Endometrium (tissue), 2 donors: ENCODE measurements around the gene DIP2B.

Source experiments
- FAIRE-seq: peaks from 2 replicates; lab custom pipeline; 2012; peaks lifted over from hg19 to GRCh38; lab: Jason Lieb, UNC
- donor health status: control.
- donor health status: control.

Gene DIP2B

DNA sequence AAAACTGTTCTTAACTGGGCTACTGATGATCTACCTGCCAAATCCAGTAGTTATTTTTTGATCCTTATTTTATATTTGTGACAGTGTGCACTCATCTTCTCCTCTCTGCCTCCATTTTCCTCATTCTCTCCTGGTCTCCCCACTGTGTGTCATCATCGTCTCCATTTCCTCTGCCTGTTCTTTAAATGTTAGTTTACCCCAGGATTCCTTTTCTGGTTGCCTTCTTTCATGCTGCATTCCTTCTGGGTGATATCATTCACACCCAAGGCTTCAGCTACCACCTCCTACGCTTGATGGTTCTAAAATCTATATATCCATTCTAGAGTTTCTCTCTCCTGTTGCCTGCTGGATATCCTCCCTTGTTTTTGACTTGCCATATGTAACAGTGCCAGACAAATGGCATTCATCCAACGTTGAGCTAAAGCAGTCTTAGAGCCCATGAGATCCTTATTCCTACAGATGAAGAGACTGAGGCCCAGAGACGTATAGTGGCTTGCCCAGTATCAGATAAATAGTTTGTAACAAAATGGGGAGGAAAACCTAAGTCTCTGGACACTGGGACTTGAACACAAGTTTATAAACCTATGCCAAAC, 109.5 kb downstream of the DIP2B start:
- no peak for FAIRE-seq

DNA sequence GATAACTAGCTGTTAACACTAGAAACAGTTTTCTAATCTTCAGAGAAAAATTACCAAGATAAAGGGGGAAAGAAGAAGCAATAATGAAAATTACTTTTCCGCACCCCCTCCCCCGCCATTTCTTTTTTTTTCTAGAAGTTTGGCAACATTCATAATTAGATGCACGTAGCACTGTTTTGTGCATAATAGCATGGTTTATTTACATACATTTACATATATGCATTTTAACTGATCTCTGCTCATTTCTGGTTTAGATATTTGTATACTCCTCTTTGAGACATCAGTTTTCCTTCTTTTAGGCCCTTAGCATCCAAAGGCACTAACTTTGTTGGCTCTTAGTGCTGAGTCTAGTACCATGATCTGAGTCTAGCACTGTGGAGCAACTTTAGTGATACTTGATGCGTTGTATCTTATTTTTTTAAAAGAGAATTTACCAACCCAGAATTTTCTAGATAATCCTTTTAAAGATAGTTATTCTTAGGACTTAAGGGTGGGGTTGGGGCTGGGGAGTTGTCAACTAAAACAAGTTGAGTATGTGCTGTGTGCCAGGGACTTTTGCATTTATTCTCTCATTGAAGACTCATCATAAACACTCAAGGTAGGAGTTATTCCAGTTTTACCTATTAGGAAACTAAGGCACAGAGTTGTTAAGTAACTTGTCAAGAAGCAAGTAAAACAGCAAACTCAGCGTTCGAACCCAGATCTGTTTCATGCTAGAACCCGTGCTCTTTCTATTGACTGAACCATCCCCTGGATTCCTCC, 110.5 kb downstream of the DIP2B start:
- no peak for FAIRE-seq

DNA sequence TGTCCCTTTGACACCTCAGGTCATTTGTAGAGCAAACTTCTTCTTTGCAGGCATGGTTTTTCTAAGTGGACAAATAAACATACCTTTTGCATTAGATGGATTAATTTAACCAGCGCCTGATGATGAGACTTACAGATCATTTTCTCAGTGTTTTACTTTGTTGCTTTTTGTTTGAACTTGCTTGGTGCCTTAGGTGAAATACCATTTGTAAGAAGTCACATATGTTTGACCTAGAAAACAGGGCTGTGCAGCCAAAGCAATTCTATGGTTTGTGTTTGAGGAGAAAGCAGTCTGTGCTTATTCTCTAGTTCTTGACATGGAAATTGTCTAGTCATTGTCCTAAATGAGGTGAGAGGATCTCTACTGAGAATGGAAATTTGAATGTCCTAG, 111.1 kb downstream of the DIP2B start:
- FAIRE-seq, result no peak

DNA sequence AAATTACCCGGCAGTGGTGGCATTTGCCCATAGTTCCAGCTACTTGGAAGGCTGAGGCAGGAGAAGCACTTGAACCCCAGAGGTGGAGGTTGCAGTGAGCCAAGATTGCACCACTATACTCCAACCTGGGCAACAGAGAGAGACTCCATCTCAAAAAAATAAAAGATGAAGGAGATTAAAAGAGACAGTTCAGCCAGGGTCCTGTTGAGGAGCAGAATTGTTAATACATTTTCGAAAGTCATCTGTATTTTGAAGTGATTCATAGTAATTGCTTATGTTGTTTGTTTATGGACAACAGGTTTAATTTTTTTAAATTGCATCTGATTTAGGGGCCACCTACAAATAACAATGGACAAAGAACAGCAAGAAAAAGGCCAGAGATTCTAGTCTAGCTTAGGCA, 112.9 kb downstream of the DIP2B start:
- no peak for FAIRE-seq

DNA sequence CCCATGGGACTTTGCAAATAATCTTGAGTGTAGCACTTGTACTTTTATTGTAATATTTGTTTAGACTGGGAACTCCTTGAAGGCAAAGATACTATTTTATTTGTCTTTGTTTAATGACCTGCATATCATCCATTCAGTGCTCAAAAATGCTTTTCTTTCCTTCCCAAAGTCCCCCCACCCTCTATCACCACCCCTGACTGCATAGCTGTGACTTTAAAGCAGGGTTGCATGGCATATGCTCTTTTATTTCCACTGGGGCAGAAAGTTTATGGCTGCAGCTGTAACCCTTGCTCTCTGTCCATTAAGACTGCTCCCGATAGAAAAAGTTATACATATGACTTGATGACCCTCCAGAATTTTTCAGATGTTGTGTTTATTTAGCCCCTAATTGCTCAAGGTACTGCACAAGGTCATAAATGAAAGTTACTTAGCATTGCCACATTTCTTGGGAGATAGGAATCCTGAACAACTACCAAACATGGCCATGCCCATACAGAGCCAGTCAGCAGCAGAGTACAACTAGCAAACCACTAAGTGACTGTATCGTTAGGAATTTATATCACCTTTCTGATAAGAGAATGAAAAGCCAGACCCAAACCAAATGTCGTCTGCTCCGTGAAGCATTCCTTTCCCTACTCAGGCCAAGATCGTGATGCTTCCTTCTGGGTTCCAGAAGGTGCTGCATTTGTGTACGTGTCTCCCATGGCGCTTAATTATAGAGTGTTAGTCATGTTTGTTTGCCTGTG, 114.3 kb downstream of the DIP2B start:
- no peak for FAIRE-seq

DNA sequence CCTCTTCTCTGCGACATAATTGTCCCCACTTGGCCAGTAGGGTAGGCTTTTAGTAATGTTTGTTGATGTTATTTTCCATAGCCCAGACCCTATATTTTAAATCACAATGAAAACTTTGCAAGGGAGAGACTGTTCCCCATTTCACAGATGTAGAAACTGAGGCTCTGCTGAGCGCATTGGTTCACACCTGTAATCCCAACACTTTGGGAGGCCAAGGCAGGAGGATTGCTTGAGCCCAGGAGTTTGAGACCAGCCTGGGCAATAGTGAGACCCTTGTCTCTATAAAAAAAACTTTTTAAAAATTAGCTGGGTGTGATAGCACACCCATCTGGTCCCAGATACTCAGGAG, 114.8 kb downstream of the DIP2B start:
- no peak for FAIRE-seq

DNA sequence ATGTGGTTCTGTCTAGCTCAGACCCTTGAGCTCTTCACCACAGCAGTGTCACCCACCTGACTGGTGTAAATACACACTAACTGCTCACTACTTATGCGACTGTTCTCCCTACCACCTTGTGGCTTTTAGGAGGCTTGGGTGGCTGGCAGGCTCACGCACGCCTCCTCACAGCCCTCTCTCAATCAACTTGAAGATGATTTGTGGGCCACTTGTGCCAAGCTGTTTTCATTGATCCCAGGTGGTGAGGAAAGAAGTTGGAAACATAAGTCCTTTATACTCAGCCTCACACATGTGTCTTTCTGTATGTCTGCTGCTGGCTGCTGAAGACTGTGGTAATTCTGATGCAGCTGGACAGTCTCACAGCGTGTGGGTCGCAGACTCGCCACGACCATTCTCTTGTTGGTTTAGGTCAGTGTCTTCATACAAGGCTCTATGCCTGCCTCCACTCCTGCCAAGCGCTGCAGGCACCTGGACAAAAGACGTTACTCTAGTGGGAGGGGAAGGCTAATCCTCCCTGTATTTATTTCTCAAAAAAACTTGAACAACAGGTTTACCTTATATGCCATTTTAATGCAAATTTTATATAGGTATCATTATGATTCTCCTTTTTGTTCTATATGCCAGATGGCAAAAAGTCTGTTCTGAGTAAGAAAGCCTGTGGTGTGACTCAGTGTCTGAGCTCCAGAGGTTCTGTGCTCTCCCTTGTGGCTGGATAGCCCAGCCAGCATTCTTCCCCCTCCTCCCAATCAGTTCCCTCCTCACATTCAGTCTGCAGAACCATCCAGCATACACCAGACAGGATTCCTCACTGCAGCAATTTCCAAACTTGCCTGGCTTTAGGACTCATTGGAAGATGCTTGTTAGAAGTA, 115.6 kb downstream of the DIP2B start:
- no peak for FAIRE-seq

DNA sequence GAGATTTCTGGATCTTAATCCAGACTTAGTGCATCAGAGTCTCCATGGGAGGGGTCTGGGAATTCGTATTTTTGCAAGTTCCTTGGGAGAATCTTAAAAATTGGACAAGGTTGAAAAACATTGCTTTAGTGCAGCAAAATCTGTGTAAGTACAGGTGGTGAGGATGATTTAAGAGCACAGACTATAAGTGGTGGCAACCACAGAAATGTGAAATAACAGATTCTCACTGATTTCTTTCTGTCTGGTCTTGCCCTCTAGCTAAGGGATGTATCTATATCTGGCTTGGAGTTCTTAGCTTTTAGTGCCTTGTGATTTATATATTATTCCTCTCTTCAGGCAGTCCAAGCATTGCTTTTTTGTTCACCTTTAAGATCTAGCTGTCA, 116.2 kb downstream of the DIP2B start:
- no peak for FAIRE-seq

DNA sequence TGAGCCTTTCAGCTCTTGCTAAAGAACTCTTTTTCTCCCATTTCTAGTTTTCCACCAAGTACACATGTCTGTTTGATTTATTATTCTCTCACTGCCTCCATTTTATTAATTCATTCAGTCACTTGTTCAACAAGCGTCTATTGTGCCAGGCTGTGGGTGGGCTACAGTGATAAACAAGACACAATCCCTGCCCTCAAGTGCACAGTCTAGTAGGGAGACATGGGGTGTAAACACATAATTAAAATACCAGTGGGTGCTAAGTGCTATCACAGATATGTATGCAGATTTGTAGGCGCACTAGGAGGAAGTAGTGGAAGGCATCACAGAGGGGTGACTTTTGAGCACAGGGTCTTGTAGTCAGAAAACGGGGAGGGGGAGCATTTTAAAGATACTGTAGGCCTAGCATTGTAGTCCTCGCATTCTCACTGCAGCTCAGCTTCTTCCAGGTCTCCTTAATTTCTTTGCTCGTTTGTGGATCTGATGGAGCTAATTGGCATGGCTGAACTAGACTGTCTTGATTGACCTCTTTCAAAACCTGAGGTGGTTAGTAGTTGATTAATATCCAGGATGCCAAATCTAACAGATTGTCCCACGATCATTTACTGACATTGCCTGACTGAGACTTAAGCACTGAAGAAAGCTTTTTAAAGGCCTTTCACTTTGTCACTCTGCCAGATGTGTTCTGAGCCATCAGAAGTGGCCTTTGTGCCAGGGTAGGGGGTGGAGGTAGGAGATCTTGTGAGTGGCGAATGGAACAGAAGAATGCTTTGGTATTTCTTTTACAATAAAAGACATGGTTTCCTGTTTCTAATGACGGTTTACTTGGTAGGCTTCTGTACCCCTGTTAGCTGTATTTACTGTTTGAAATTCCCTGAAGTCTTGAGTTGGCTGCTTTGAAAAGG, 116.9 kb downstream of the DIP2B start:
- no peak for FAIRE-seq

DNA sequence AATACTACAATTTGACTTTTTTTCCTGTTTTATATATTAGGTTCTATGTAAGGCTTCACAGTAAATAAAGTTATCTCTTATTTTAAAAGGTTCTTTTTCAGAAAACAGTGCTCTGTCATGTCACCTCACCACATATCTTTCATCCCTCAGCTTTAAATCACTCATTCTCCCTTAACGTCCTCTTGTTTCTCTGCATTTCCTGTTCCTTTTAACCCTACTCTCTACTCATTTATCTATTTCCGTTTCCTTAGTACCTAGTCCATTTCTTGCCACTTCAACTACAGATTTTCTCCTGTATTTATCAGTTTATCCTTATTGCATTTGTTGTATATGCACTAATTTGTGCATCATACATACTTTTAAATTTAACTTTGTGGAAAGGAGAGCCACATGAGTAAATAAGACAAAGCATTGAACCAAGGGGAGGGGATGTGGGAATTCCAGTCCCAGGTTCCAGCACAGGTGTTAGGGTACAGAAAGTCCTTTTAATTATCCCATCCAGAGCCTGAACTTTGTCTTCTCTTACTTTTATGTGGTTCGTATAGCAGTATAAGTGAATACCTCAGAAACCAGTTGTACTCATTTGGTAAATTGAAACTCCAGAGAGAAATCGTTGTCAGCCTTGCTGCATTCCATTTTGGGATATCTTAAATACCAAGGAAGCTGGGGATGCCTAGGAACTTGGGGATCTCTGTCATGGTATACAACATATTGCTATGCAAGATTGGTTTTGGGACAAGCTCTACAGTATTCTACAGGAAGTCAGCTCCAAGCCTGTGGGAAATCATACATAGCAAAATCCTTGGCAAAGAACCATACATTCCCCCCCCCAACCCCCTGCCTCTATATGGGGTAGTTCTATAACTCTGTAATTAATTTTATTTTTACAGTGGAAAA, 120.5 kb downstream of the DIP2B start:
- FAIRE-seq, result no peak

DNA sequence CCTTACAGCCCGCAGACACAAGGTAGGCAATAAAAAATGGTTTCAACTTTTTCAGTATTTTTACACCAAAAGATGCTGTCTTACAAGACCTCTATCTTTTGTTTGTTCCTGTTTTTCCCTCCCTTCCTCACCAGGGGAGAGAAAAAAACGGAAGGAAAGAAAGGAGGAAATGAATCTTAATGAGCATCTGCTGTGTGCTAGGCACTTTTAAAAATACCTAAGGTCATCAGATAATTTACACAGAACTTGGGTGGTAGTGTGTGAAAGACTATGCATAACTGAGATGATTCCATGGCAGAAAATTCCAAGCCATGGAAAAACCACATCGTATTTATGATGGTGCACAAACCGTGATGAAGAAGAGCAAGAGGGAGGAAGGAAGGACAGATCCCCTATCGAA, 121.2 kb downstream of the DIP2B start:
- FAIRE-seq, result no peak

DNA sequence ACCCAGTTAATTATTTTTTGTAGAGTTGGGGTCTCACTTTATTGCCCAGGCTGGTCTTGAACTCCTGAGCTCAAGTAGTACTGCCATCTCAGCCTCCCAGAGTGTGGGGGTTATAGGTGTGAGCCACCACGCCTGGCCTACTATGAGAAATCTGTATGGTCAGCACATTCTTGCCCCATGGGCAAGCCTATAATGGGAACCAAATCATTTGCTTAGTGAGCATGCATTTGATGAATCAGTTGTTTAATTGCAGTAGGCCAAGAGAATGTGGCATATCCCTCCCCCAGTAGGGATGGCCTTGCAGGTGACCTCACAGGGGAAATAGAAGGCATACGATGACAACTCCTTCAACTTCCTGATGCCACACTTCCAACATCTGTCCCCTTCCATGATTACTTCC, 122.7 kb downstream of the DIP2B start:
- FAIRE-seq, result no peak

DNA sequence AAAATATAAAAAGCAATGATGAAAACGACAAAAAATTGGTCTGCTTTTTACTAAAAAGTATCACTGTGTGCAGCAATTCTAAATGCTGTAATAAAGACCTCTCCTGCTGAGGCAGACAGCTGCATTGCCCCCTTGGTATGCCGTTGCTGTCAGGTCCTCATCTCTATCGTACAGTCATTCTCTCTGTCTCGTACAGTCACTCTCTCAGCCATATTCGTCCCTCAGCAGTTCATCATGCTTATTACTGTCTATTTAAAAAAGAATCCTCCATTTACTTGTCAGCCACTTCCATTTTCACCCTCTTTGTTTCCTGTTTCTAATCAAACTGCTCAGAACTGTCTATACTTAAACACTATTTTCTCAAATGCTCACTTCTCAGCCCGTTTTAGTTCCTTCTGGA, 123.6 kb downstream of the DIP2B start:
- no peak for FAIRE-seq

DNA sequence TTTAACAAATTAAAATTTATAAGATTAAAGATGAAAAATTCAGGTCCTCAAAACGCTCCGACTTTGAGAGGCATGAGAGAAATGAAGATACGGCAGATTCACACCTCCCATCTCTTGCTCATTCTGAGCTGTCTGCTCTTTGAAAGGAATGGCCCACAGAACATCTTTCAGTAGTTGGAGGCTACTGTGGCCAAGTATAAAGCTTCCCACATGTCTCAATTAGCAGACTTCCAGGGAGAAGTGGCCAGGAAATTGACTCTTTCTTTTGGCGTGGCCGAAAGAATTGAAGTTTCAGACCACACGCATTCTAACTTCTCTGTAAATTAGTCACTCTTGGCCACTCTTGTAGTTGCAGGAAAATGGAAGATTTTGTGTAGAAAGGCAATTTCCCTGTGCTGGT, 129.2 kb downstream of the DIP2B start:
- FAIRE-seq, result no peak

DNA sequence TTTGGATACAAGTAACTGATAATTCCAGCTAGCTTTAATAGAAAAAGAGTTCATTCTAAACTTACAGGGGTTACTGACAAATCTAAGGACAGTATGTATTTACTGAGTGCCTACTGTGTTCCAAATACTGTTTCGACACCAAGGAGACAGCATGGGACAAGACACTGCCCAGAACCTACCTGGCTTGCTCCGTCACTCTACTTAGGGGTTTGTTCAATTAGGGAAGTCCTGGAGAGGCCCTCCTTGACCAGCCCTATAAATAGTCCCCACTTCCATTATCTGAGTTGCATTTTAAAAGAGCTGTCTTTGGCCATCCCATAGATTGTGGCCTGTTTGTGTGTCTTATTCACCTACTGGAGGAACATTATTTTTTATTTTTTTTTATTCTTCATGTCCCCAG, 129.6 kb downstream of the DIP2B start:
- no peak for FAIRE-seq

DNA sequence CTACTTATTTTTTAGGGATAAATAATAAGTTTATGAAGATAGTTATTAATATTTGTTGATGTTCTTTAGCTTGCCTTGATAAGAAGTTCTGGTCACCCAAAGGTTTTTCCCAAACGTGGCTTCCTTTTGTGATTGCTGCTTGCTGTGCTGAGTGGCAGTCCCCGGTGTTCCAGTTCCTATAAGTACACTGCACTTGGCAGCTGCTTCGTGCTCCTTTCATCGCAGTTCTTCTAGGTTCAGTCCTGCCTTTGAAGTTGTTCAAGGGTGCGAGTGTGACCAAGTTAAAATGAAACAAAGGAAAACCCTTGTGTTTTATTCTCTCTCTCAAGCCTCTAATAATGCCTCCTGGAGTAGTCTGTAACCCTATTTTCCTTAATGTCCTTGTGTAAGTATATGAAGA, 130.6 kb downstream of the DIP2B start:
- FAIRE-seq, result no peak

DNA sequence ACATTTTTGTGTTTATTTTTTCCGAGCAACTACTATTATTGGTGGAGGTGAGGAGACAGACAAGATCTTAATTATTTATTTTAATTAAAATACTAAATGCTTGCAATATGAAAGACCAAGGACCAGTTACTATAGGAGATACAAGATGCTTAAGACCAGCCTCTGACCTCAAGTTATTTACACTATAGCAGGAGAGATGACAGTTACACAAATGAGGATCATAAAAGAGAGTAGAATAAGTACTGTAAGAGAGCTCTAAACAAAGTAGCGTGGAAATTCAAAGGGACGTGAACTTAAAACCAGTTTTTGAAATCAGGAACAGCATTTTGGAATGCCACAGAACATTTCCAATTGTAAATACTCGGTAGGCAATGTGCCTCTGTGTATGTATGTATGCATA, 131.1 kb downstream of the DIP2B start:
- FAIRE-seq, result no peak

DNA sequence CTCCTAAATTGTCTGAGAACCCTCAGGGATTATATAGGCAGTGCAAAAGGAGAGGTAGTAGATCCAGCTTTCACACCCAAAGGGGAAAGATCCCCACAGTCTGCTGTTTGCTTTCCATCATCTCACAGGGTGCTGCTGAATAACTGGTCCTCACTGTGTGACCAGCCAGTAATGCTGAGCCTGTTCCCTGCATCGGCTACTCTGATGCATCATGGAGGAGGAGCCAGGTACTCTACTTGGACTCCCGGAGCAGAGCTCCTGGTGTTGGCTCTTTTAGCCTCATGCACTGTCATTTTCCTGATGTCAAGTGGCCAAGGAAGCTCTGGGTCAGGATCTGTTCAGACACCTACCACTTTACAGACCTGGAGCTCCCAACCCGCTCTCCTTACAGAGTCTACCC, 131.7 kb downstream of the DIP2B start:
- FAIRE-seq, result no peak

DNA sequence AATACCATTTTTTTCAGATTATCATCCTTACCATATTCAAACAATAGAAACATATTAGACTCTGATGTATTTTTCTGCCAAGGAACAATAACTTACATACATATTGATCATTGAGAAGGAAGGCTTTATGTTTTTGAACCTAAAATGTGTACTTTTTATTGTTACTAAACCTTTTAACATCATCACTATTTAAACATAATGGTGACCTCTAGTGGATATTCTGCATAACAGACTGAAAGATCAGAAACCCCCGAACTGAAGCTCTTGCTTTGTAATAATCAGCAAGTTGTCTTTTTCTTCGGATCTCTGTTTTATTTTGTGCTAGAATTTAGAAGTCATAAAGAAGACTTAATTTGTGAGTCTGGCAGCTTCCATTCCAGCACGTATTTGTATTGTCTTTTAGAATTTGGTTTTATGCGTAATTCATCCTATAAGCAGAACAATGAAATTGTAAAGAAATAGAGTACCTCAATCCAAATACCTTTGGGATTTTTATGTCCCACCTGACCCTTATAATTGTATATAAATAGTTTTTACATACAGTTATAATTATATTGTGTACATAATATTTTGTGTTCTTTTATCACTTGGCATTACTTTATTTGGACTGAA, 133.2 kb downstream of the DIP2B start:
- FAIRE-seq, result peak; percentile 83

DNA sequence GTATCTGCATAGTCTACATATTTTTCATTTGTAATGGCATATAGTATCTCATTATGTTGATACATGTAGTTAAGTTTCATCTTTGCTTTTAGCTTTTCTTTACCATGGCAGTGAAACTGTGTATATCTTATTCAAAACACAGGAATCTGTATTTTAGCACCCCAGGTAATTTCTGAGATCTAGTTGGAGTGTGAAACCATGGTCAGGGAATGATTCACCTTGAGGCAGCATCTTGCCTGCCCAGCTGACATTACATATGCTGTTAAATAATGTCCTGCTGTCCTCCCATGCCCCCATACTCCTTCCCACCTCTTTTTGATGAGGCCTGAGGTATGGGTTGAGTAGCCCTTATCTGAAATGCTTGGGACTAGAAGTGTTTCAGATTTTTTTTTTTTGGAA, 133.7 kb downstream of the DIP2B start:
- FAIRE-seq, result no peak
